Glutamatergic neuron (in vitro differentiated cells): ENCODE data around the gene ERGIC1. TPM values are rescaled to one million over a fixed set of nuclear protein-coding genes. Genes with fewer than 3 reads are reported as not detected.
A peak's percentile ranks its signal among the peaks of the same experiment; 100 is the strongest.

Source experiments
- DNase-seq: peaks from one replicate; pipeline ENCODE4 v3.0.0; 2022
- H3K27ac Mint-ChIP-seq: one replicate; pipeline ENCODE4 v1.8.0; 2020; ENCODE audit warnings: mild to moderate bottlenecking, mixed read lengths, inconsistent platforms; ENCODE audit not compliant: unreplicated experiment
- H3K27me3 Mint-ChIP-seq: one replicate; pipeline ENCODE4 v1.8.0; 2020; ENCODE audit warnings: mild to moderate bottlenecking, moderate library complexity, mixed read lengths, inconsistent platforms; ENCODE audit not compliant: unreplicated experiment
- H3K36me3 Mint-ChIP-seq: one replicate; pipeline ENCODE4 v1.8.0; 2020; ENCODE audit warnings: mild to moderate bottlenecking, mixed read lengths, inconsistent platforms; ENCODE audit not compliant: unreplicated experiment
- H3K4me1 Mint-ChIP-seq: one replicate; pipeline ENCODE4 v1.8.0; 2020; ENCODE audit warnings: mild to moderate bottlenecking, low read depth, mixed read lengths, inconsistent platforms; ENCODE audit not compliant: unreplicated experiment
- H3K4me3 Mint-ChIP-seq: one replicate; pipeline ENCODE4 v1.8.0; 2020; ENCODE audit warnings: mild to moderate bottlenecking, mixed read lengths, inconsistent platforms; ENCODE audit not compliant: unreplicated experiment
- H3K9me3 Mint-ChIP-seq: one replicate; pipeline ENCODE4 v1.8.0; 2020; ENCODE audit warnings: mild to moderate bottlenecking, moderate library complexity, mixed read lengths, inconsistent platforms; ENCODE audit not compliant: unreplicated experiment
- CTCF ChIP-seq: fragments of 200-600 bp; sonication (generic); IDR thresholded peaks from one replicate; pipeline ENCODE4 v1.5.0; 2021; ENCODE audit not compliant: partially characterized antibody, unreplicated experiment
- total RNA-seq: library from RNA; stranded (reverse); fragmentation: NEBNext Ultra II Directional; extraction: Animal tissue kit (Norgen Biotek cat#: 25700); gene quantifications from one replicate; pipeline ENCODE4 v1.2.1, GENCODE V29; 2021; ENCODE audit not compliant: unreplicated experiment

ERGIC1 gene
- total RNA-seq, 1 donor from 2014 or later: 76.2 TPM

GRCh38 chr5:172952034-172952511, 118.0 kb downstream of the ERGIC1 start:
- H3K4me1 Mint-ChIP-seq: peaks cover 20% of the 10 kb centered on the region
- H3K36me3 Mint-ChIP-seq: no peaks in the 10 kb centered on the region
- H3K9me3 Mint-ChIP-seq: peaks cover 6% of the 10 kb centered on the region
- peaks cover 5% of the 10 kb centered on the region for H3K27me3 Mint-ChIP-seq
- no peak for TF ChIP-seq CTCF
- no peak for DNase-seq
- no peak overlapping the region for H3K4me3 Mint-ChIP-seq
- H3K27ac Mint-ChIP-seq: no peak overlapping the region

- Mint-ChIP-seq H3K4me1 (peaks cover 10% of the 10 kb centered on the region), H3K27ac (no peak overlapping the region), H3K4me3 (no peak overlapping the region), H3K36me3 (no peaks in the 10 kb centered on the region), H3K27me3 (peaks cover 2% of the 10 kb centered on the region), H3K9me3 (peaks cover 5% of the 10 kb centered on the region)
- no peak for DNase-seq
- no peak for TF ChIP-seq CTCF
Measured at GRCh38 chr5:172953776-172954675, 120.0 kb downstream of the ERGIC1 start.

- no peaks in the 10 kb centered on the region for H3K36me3 Mint-ChIP-seq
- peak overlapping the region; percentile 48 for H3K4me3 Mint-ChIP-seq
- DNase-seq: no peak
- peaks cover 6% of the 10 kb centered on the region for H3K27me3 Mint-ChIP-seq
- no peak for TF ChIP-seq CTCF
- H3K27ac Mint-ChIP-seq: no peak overlapping the region
- peaks cover 10% of the 10 kb centered on the region for H3K9me3 Mint-ChIP-seq
- peaks cover 8% of the 10 kb centered on the region for H3K4me1 Mint-ChIP-seq
Measured at GRCh38 chr5:172954751-172955159, 120.7 kb downstream of the ERGIC1 start.

DNA sequence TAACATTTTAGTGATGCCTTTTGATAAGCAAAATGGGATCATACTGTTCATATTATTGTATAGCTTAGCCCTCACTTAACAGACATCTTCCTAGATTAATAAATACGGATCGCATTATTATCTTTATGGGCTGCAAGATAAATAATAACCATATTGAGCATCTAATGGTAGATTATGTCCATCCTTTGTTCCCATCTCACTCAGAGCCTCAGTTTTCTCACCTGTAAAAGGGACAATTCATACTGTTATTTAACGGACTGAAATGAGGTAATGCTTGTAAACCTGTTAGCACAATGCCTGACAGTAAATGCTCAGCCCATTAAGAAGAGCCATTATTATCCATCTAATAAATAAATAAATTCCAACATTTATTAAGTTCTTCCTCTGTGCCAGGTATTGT, 122.2 kb downstream of the ERGIC1 start:
- no peak for TF ChIP-seq CTCF
- Mint-ChIP-seq H3K4me1 (peaks cover 12% of the 10 kb centered on the region), H3K27me3 (peaks cover 10% of the 10 kb centered on the region), H3K9me3 (peaks cover 11% of the 10 kb centered on the region), H3K27ac (no peak overlapping the region), H3K36me3 (no peaks in the 10 kb centered on the region), H3K4me3 (no peak overlapping the region)
- no peak for DNase-seq

GRCh38 chr5:172956936-172957335, 122.9 kb downstream of the ERGIC1 start:
- Mint-ChIP-seq H3K27ac (no peak overlapping the region), H3K9me3 (peaks cover 11% of the 10 kb centered on the region), H3K27me3 (peaks cover 12% of the 10 kb centered on the region), H3K36me3 (no peaks in the 10 kb centered on the region), H3K4me3 (no peak overlapping the region), H3K4me1 (peaks cover 9% of the 10 kb centered on the region)
- TF ChIP-seq CTCF: no peak
- DNase-seq: no peak
